Transverse colon (tissue), 3 donors: ENCODE measurements around the gene ITPR2.

Experiments used
- CTCF ChIP-seq, 5 experiments: fragments of 200-600 bp in 3 of 5; fragments of 450-650 bp in 2 of 5; sonication (generic) in 3 of 5; IDR thresholded peaks; 1 replicate in 2 of 5; 2 replicates in 3 of 5; pipeline ENCODE4 v1.5.1; 2016 to 2017; ENCODE audit warnings: antibody characterized with exemption in 5 of 5, inconsistent platforms in 3 of 5, mild to moderate bottlenecking in 2 of 5, moderate library complexity in 1 of 5
- EP300 ChIP-seq: sonication (generic); formaldehyde crosslinking; IDR thresholded peaks from one replicate; pipeline ENCODE4 v1.6.1; 2017; ENCODE audit warnings: antibody characterized with exemption, low read depth
- POLR2A ChIP-seq: fragments of 450-650 bp; IDR thresholded peaks from one replicate; pipeline ENCODE4 v1.6.1; 2016; ENCODE audit warnings: antibody characterized with exemption, mild to moderate bottlenecking, moderate library complexity

GRCh38 chr12:26535826-26536225, 297.2 kb downstream of the ITPR2 start:
- no peak for TF ChIP-seq POLR2A
- TF ChIP-seq EP300, result no peak
- TF ChIP-seq CTCF (IDR thresholded peaks at IDR 0.05), result no peak
